K562 (cell line): ENCODE measurements around the gene FBN1. TPM values are rescaled to one million over a fixed set of nuclear protein-coding genes. Genes with fewer than 3 reads are reported as not detected.

Source experiments
- ATAC-seq: fragments of 200-7000 bp; cut with Tn5 transposase; 3 replicates; pipeline ENCODE4 v1.9.1; 2020; ENCODE audit warnings: moderate library complexity
- BruUV-seq: library from RNA; stranded (reverse); fragments of 400-500 nt; replicated peaks from 2 replicates; lab custom pipeline; 2021; lab: Mats Ljungman, UMichigan
- CTCF ChIA-PET: fragments of 300-600 bp; formaldehyde crosslinking; extraction: SDS; loops from one replicate; lab custom pipeline; 2021; ENCODE audit warnings: low intra/inter-chr PET ratio; lab: Yijun Ruan, JAX
- POLR2A ChIA-PET: fragments of 300-600, 350-650 bp; sonication (Branson Sonifier 250); formaldehyde crosslinking; extraction: SDS; loops from one replicate; lab custom pipeline; 2021; ENCODE audit warnings: antibody characterized with exemption, inconsistent platforms; lab: Yijun Ruan, JAX
- DNase-seq, 4 experiments: peaks; one replicate each; pipeline versions ENCODE4 v3.0.0 to v3.0.0-alpha.2; 2011 to 2018; ENCODE audit warnings: low spot score in 3 of 4, mixed read lengths in 3 of 4; ENCODE audit errors: extremely low read depth in 1 of 4
- FAIRE-seq: peaks from 2 replicates; lab custom pipeline; 2011; peaks lifted over from hg19 to GRCh38; lab: Jason Lieb, UNC
- H2AFZ ChIP-seq: 2 replicates; pipeline ENCODE4 v1.6.0; 2011; ENCODE audit warnings: low read depth, low read length, control low read depth, inconsistent platforms
- H3K27ac ChIP-seq: fragments of 200-600 bp; 3 replicates; pipeline ENCODE4 v1.8.0; 2011; ENCODE audit warnings: low read depth, mild to moderate bottlenecking, control low read depth, inconsistent platforms, low read length, moderate library complexity, mixed read lengths; ENCODE audit errors: extremely low read depth
- H3K27me3 ChIP-seq, 2 experiments: fragments of 300-600 bp in 1 of 2; 2 replicates in 1 of 2; 3 replicates in 1 of 2; pipeline versions ENCODE4 v1.6.0 to v1.8.0; 2011; ENCODE audit warnings: inconsistent platforms in 2 of 2, low read length in 2 of 2, mild to moderate bottlenecking in 1 of 2, mixed read lengths in 1 of 2, moderate library complexity in 1 of 2; ENCODE audit not compliant: control insufficient read depth in 2 of 2, insufficient read depth in 2 of 2
- H3K36me3 ChIP-seq: fragments of 300-600 bp; 3 replicates; pipeline ENCODE4 v1.8.0; 2011; ENCODE audit warnings: mild to moderate bottlenecking, low read length, inconsistent platforms; ENCODE audit not compliant: control insufficient read depth, insufficient read depth
- H3K4me1 ChIP-seq, 2 experiments: fragments of 200-600 bp in 1 of 2; replicated peaks in 1 of 2; 2 replicates in 1 of 2; 3 replicates in 1 of 2; pipeline versions ENCODE4 v1.5.1 to v1.8.0; 2011; ENCODE audit warnings: inconsistent platforms in 2 of 2, low read length in 2 of 2, mild to moderate bottlenecking in 1 of 2, mixed read lengths in 1 of 2, moderate library complexity in 1 of 2; ENCODE audit not compliant: control insufficient read depth in 2 of 2, insufficient read depth in 2 of 2
- H3K4me2 ChIP-seq: 2 replicates; pipeline ENCODE4 v1.6.1; 2011; ENCODE audit warnings: low read length, control low read depth, inconsistent platforms, mixed read lengths; ENCODE audit not compliant: insufficient read depth
- H3K4me3 ChIP-seq: fragments of 200-600 bp; sonication (generic), shearing (Covaris generic); 2 replicates; pipeline ENCODE4 v1.5.1; 2016; ENCODE audit warnings: control low read depth, inconsistent platforms
- H3K79me2 ChIP-seq: fragments of 200-600 bp; 3 replicates; pipeline ENCODE4 v1.8.0; 2011; ENCODE audit warnings: low read length, inconsistent platforms; ENCODE audit not compliant: control insufficient read depth, insufficient read depth
- H3K9ac ChIP-seq, 2 experiments: 2 replicates each; pipeline versions ENCODE4 v1.6.0 to v1.6.1; 2011; ENCODE audit warnings: low read depth in 2 of 2, low read length in 2 of 2, control low read depth in 1 of 2, inconsistent platforms in 1 of 2, mild to moderate bottlenecking in 1 of 2, mixed read lengths in 1 of 2; ENCODE audit not compliant: insufficient read depth in 1 of 2
- H3K9me1 ChIP-seq: one replicate; pipeline ENCODE4 v1.6.0; 2011; ENCODE audit warnings: inconsistent platforms, mild to moderate bottlenecking, low read length, moderate library complexity; ENCODE audit not compliant: control insufficient read depth, insufficient read depth
- H3K9me3 ChIP-seq: replicated peaks from 2 replicates; pipeline ENCODE4 v1.5.1; 2011; ENCODE audit warnings: low read depth, low read length, inconsistent platforms; ENCODE audit not compliant: control insufficient read depth, insufficient read depth
- H4K20me1 ChIP-seq: replicated peaks from 2 replicates; pipeline ENCODE4 v1.6.1; 2011; ENCODE audit warnings: low read length, inconsistent platforms, mixed read lengths; ENCODE audit not compliant: control insufficient read depth, insufficient read depth
- BRF1 ChIP-seq: IDR thresholded peaks from 3 replicates; pipeline ENCODE4 v1.6.1; 2011; ENCODE audit warnings: borderline replicate concordance, mild to moderate bottlenecking; ENCODE audit not compliant: insufficient read length; ENCODE audit errors: extremely low read depth
- GABPB2 ChIP-seq: fragments of 250-450 bp; sonication (Bioruptor Pico); conservative IDR thresholded peaks from 2 replicates; pipeline ENCODE4 v1.5.1; 2021; ENCODE audit warnings: mild to moderate bottlenecking
- JUNB ChIP-seq: fragments of 450-650 bp; formaldehyde crosslinking; conservative IDR thresholded peaks from 2 replicates; pipeline ENCODE4 v1.4.0; 2020; ENCODE audit warnings: mild to moderate bottlenecking
- KDM5B ChIP-seq: fragments of 200-600 bp; sonication (generic); IDR thresholded peaks from 2 replicates; pipeline ENCODE4 v1.6.1; 2012; ENCODE audit warnings: low read depth, mild to moderate bottlenecking, moderate library complexity, low read length, control low read depth, inconsistent platforms; ENCODE audit not compliant: insufficient replicate concordance
- KLF16 ChIP-seq: IDR thresholded peaks from 2 replicates; pipeline ENCODE4 v1.6.1; 2016; ENCODE audit warnings: antibody characterized with exemption
- LCOR ChIP-seq: sonication (generic); formaldehyde crosslinking; IDR thresholded peaks from 2 replicates; pipeline ENCODE4 v1.8.0; 2022; ENCODE audit warnings: mild to moderate bottlenecking, missing genetic modification reagents
- NR3C1 ChIP-seq: sonication (generic); formaldehyde crosslinking; IDR thresholded peaks from 2 replicates; pipeline ENCODE4 v1.8.1; 2022; ENCODE audit warnings: missing genetic modification reagents
- RCOR1 ChIP-seq, 2 experiments: IDR thresholded peaks; 2 replicates each; pipeline ENCODE4 v1.6.1; 2012; ENCODE audit warnings: low read depth in 2 of 2, low read length in 2 of 2, borderline replicate concordance in 1 of 2, improper control_type of control experiment in 1 of 2
- SIN3B ChIP-seq: fragments of 450-650 bp; IDR thresholded peaks from 2 replicates; pipeline ENCODE4 v1.6.1; 2017; ENCODE audit warnings: low read depth, mild to moderate bottlenecking, moderate library complexity
- SNIP1 ChIP-seq: fragments of 450-650 bp; IDR thresholded peaks from 2 replicates; pipeline ENCODE4 v1.7.1; 2017; ENCODE audit warnings: low read depth, mild to moderate bottlenecking
- ZFP91 ChIP-seq: sonication (generic); formaldehyde crosslinking; IDR thresholded peaks from 2 replicates; pipeline ENCODE4 v1.8.0; 2022; ENCODE audit warnings: mild to moderate bottlenecking, missing genetic modification reagents
- ZKSCAN1 ChIP-seq: fragments of 150-350 bp; IDR thresholded peaks from 2 replicates; pipeline ENCODE4 v1.6.1; 2016; ENCODE audit warnings: low read depth, low read length
- WGBS: fragments of 100-300 bp; shearing (Covaris generic); methylation state at CpG from one replicate; pipeline ENCODE4 v1.1.6; 2016; ENCODE audit warnings: low coverage, mixed read lengths; ENCODE audit not compliant: insufficient coverage; ENCODE audit errors: missing lambda C conversion rate; 5-methylcytosine and 5-hydroxymethylcytosine counted together
- in situ Hi-C: fragments of 300-500 bp; cut with MboI; formaldehyde crosslinking; loops from 4 replicates; pipeline ENCODE4 v1.15.0; 2018; ENCODE audit warnings: inconsistent platforms, mixed read lengths
- intact Hi-C: fragments of 100-400 bp; cut with micrococcal nuclease; formaldehyde crosslinking; loops from 2 replicates; pipeline ENCODE4 v1.14.2; 2022
- polyA plus RNA-seq, 8 experiments: library from polyadenylated mRNA; depleted of rRNA in 4 of 8; stranded (reverse) in 5 of 8; unstranded in 3 of 8; fragments of >200 nt; fragmentation: Nextera tagmentation in 2 of 8; fragmentation: Illumina TruSeq in 1 of 8; extraction: Ambion mirVana in 2 of 8; extraction: Trizol in 1 of 8; gene quantifications; 2 replicates each; pipeline versions ENCODE4 v1.2.1 to v1.2.3, GENCODE V29; 2011 to 2014; ENCODE audit warnings: inconsistent platforms in 1 of 8, missing spikeins in 1 of 8
- total RNA-seq, 7 experiments: library from RNA; depleted of rRNA in 6 of 7; stranded (reverse); fragments of >200 nt in 6 of 7; fragmentation: Illumina TruSeq in 2 of 7; extraction: Trizol in 2 of 7; gene quantifications; 2 replicates each; pipeline versions ENCODE4 v1.2.1 to v1.2.3, GENCODE V29; 2011 to 2021; ENCODE audit warnings: low replicate concordance in 1 of 7
- TF ChIP-seq, protein P1 (sequence below): fragments of 450-650 bp; IDR thresholded peaks from one replicate; pipeline ENCODE4 v1.6.1; 2018; ENCODE audit warnings: mild to moderate bottlenecking, moderate library complexity; ENCODE audit not compliant: partially characterized antibody
- TF ChIP-seq, protein P2 (sequence below), 2 experiments: IDR thresholded peaks in 1 of 2; conservative IDR thresholded peaks in 1 of 2; 2 replicates each; pipeline ENCODE4 v1.6.1; 2016; ENCODE audit warnings: low read depth in 2 of 2, mild to moderate bottlenecking in 1 of 2, missing compliant biosample characterization in 1 of 2, missing genetic modification characterization in 1 of 2, moderate library complexity in 1 of 2
- TF ChIP-seq, protein P3 (sequence below): fragments of 450-650 bp; IDR thresholded peaks from 2 replicates; pipeline ENCODE4 v1.6.1; 2014; ENCODE audit warnings: low read depth, mild to moderate bottlenecking, moderate library complexity, borderline replicate concordance

The FBN1 gene
- total and polyA plus RNA-seq, 9 of the 15 experiments (the other 6 are each of a cell fraction or from before 2014, with no cell fraction given) = 0.15 to 1.2 (median 0.60) TPM

DNA sequence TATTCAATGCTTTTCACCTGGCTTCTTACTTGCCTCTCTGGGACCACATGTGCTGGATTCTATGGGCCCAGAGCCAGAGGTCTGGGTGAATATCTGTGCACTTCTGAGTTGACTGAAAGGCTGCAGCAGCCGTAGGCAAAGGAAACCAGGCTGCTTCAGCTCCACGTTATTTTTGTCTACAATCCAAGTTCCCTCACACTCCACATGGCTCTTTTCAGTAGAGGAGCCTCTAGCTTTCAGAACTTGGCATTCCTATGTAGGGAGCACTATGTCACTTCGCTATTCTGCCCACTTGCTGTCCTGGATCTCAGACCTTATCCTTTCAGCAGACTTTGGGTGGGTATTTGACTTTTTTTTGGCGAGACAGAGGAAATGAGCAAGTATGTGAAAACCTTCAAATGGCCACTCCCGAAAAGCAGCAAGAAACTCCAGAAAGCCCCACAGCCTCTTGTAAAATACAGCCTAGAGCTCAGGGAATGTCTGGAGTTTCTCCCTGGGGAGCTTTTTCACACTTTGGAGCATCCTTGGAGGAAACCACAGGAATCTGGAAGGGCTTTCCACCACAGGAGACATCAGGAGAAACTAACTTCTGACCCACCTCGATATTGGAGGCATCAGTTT lies 233.4 kb downstream of the FBN1 start:
- H3K4me3 ChIP-seq = no peak overlapping the region
- no peak overlapping the region for H3K9ac ChIP-seq
- peaks cover 10 to 15% of the 10 kb centered on the region in 2 experiments for H3K27me3 ChIP-seq
- no peak for FAIRE-seq
- H3K4me2 ChIP-seq = no peak overlapping the region
- ATAC-seq = no peak
- no peaks in the 10 kb centered on the region for H3K79me2 ChIP-seq
- no peaks in the 10 kb centered on the region for H3K36me3 ChIP-seq
- no peak for DNase-seq
- no TSS peak for BruUV-seq
- H2AFZ ChIP-seq = no peak overlapping the region
- ChIA-PET POLR2A (no interaction called here), CTCF (no interaction called here)
- in situ Hi-C loops (no loop called here), intact Hi-C loops (no loop called here)
- H4K20me1 ChIP-seq = no peaks in the 10 kb centered on the region
- WGBS = 2% methylated on average over 6 of the region's 6 CpGs
- no peaks in the 10 kb centered on the region for H3K4me1 ChIP-seq
- no peaks in the 10 kb centered on the region for H3K9me1 ChIP-seq
- H3K27ac ChIP-seq = no peak overlapping the region
- no peaks in the 10 kb centered on the region for H3K9me3 ChIP-seq
- TF ChIP-seq ZFP91 (no peak), LCOR (CRISPR knock-in tag) (no peak), KLF16 (no peak), GABPB2 (no peak), KDM5B (no peak), RCOR1 (IDR thresholded peaks at IDR 0.05; ENCODE audit: borderline replicate concordance in 1 of 2, low read depth in 2 of 2, low read length in 2 of 2) (no peak), JUNB (CRISPR knock-in tag) (no peak), SNIP1 (no peak), NR3C1 (no peak), SIN3B (no peak), ZKSCAN1 (no peak), BRF1 (no peak)
- TF ChIP-seq, protein P1, sequence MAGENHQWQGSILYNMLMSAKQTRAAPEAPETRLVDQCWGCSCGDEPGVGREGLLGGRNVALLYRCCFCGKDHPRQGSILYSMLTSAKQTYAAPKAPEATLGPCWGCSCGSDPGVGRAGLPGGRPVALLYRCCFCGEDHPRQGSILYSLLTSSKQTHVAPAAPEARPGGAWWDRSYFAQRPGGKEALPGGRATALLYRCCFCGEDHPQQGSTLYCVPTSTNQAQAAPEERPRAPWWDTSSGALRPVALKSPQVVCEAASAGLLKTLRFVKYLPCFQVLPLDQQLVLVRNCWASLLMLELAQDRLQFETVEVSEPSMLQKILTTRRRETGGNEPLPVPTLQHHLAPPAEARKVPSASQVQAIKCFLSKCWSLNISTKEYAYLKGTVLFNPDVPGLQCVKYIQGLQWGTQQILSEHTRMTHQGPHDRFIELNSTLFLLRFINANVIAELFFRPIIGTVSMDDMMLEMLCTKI = no peak
- TF ChIP-seq, protein P2, sequence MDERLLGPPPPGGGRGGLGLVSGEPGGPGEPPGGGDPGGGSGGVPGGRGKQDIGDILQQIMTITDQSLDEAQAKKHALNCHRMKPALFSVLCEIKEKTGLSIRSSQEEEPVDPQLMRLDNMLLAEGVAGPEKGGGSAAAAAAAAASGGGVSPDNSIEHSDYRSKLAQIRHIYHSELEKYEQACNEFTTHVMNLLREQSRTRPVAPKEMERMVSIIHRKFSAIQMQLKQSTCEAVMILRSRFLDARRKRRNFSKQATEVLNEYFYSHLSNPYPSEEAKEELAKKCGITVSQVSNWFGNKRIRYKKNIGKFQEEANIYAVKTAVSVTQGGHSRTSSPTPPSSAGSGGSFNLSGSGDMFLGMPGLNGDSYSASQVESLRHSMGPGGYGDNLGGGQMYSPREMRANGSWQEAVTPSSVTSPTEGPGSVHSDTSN (CRISPR knock-in tag; IDR thresholded peaks at IDR 0.05; ENCODE audit: low read depth) = no peak
- TF ChIP-seq, protein P2 (tag; conservative IDR thresholded peaks at IDR 0.05; ENCODE audit: low read depth) = no peak
- TF ChIP-seq, protein P3, sequence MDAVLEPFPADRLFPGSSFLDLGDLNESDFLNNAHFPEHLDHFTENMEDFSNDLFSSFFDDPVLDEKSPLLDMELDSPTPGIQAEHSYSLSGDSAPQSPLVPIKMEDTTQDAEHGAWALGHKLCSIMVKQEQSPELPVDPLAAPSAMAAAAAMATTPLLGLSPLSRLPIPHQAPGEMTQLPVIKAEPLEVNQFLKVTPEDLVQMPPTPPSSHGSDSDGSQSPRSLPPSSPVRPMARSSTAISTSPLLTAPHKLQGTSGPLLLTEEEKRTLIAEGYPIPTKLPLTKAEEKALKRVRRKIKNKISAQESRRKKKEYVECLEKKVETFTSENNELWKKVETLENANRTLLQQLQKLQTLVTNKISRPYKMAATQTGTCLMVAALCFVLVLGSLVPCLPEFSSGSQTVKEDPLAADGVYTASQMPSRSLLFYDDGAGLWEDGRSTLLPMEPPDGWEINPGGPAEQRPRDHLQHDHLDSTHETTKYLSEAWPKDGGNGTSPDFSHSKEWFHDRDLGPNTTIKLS = no peak
